HG03175 (cell line): ENCODE measurements around the gene CCBE1.
A peak's percentile ranks its signal among the peaks of the same experiment; 100 is the strongest.

Source experiments
- ATAC-seq: cut with Tn5 transposase; IDR thresholded peaks from one replicate; pipeline ENCODE4 v1.9.1; 2021; ENCODE audit warnings: mild to moderate bottlenecking, moderate library complexity; ENCODE audit not compliant: unreplicated experiment

Gene CCBE1

GRCh38 chr18:59576541-59577385 lies 120.5 kb downstream of the CCBE1 start:
- no peak for ATAC-seq

- ATAC-seq, result no peak
Measured at GRCh38 chr18:59575995-59576394, 121.2 kb downstream of the CCBE1 start.

- ATAC-seq, result peak; percentile 59
Measured at GRCh38 chr18:59573962-59574361, 123.3 kb downstream of the CCBE1 start.

- no peak for ATAC-seq
Measured at GRCh38 chr18:59571902-59572301, 125.3 kb downstream of the CCBE1 start.

GRCh38 chr18:59570796-59571195 lies 126.4 kb downstream of the CCBE1 start:
- ATAC-seq, result no peak

GRCh38 chr18:59570101-59570775 lies 127.0 kb downstream of the CCBE1 start:
- ATAC-seq, result no peak

- no peak for ATAC-seq
Measured at GRCh38 chr18:59569390-59569791, 127.8 kb downstream of the CCBE1 start.

DNA sequence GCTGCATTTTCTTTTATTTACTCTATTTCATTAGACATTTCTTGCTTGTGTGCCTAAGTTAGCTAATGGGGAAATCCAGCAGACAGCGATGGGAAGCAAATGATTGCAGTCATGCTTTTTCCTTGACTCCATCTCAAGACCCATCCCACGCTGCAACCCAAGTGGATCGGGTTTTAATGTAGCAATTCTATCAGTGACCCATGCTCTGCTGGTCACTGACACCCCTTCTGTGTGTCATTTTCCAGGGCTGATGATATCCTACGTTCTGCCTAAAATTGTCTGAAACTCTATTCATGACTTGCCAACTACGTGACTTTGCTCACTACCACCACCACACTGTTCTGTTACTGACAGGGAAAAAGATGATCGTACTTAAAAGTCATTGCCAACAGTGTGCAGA lies 129.8 kb downstream of the CCBE1 start:
- ATAC-seq, result no peak

GRCh38 chr18:59566533-59566971 lies 130.7 kb downstream of the CCBE1 start:
- no peak for ATAC-seq

DNA sequence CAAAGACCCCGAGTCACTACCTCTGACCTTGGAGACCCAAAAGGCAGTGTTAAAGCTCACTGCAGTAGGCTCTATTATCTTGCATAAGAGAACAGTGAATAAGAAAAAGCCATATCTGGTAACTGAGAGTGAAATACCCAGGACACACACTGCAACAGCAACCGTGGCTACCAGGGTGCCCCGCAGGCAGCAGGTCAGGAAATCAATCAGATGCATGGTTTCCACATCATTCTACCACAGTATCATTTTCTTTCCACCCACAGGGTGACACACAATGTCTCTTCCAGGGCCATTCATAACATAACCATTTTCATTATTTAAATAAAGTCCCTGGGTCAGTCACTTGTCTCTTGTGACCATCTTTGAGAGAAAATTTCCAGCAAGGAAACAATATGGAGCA lies 131.3 kb downstream of the CCBE1 start:
- no peak for ATAC-seq

- ATAC-seq, result no peak
Measured at GRCh38 chr18:59564561-59564960, 132.7 kb downstream of the CCBE1 start.

- no peak for ATAC-seq
Measured at GRCh38 chr18:59563176-59563785, 133.9 kb downstream of the CCBE1 start.

DNA sequence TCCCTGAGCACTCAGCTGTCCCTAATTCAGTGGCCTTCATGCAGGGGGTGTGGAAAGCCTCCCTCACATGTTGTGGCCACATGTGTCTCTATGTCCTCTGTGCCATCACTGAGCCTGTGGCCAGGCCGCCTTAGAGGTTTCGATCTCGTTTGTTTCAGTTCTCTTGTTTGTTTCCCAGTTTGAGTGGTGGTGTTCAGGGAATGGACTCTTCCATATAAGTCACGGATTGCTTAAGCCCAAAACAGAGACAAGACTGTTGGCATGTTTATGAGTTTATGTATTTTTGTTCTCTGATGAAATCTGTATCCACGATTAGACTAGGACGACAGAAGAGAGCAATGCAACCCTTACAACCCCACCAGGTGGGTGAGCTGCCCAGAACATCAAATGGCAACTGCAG lies 134.5 kb downstream of the CCBE1 start:
- ATAC-seq, result no peak

- ATAC-seq, result no peak
Measured at GRCh38 chr18:59561612-59562011, 135.6 kb downstream of the CCBE1 start.

- ATAC-seq, result no peak
Measured at GRCh38 chr18:59560556-59560955, 136.7 kb downstream of the CCBE1 start.

DNA sequence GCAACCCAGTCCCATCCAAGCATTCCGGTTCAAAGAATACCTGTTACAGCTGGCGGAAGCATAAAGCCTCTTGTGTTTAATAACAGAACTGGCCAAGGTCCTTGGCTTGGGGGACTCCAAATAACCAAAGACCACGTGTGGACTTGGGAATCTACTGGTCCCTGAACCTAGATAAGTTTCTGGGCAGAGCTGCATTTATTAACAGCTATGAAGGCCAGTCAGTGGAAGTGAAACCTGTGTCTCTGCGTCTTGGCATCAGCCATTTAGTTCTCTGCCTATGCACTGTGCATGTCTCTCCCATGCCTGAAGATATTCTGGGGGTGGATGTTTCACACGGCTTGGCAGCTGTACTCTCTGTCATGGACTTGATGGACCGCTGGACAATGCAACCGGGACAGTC lies 137.7 kb downstream of the CCBE1 start:
- ATAC-seq, result no peak

- no peak for ATAC-seq
Measured at GRCh38 chr18:59555995-59556659, 141.1 kb downstream of the CCBE1 start.

- no peak for ATAC-seq
Measured at GRCh38 chr18:59554796-59555335, 142.4 kb downstream of the CCBE1 start.

- no peak for ATAC-seq
Measured at GRCh38 chr18:59553273-59553870, 143.9 kb downstream of the CCBE1 start.

DNA sequence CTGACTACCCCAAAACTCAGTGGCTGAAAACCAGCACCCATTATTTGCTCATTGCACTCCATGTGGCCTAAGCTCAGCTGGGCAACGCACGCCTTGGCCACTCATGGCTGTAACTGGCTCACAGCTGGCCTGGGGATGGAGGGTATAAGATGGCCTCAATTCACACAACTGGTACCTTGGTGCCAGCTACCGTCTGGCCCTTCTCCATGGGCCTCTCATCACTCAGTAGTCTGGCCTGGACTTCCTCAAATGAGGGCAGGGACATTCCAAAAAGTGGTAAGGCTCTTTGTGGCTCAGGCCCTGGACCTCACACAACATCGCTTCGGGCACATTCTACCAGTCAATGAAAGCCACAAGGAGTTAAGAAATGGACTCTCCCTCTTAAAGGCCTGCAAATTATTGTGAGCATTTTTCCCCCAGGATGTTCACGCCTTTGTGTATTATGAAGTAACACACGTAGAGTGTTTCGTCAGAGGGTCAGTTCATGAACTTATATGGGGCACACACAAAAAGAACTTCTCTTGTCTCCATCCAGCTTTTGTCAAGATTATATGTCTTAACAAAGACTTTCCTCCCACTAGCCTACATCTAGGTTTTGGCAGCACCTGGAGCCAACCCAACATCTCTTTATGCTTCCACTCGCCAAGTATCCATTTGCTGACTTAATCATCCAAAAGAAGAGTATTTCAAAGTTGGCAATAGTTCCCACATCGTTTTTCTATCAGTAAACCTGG lies 145.2 kb downstream of the CCBE1 start:
- no peak for ATAC-seq
